Ectodermal cell (in vitro differentiated cells): ENCODE measurements around the gene ARHGAP18.

Experiments
- H3K27ac ChIP-seq: 2 replicates; pipeline ENCODE4 v1.7.0; 2013; ENCODE audit warnings: mild to moderate bottlenecking, low read depth, low read length; ENCODE audit not compliant: insufficient read depth, poor library complexity, severe bottlenecking
- H3K27me3 ChIP-seq: 2 replicates; pipeline ENCODE4 v1.7.0; 2013; ENCODE audit warnings: mild to moderate bottlenecking, low read length; ENCODE audit not compliant: insufficient read depth, control insufficient read depth, poor library complexity, severe bottlenecking
- H3K36me3 ChIP-seq: one replicate; pipeline ENCODE4 v1.7.0; 2013; ENCODE audit warnings: low read length; ENCODE audit not compliant: control insufficient read depth, insufficient read depth
- H3K4me1 ChIP-seq: one replicate; pipeline ENCODE4 v1.7.0; 2013; ENCODE audit warnings: low read length; ENCODE audit not compliant: control insufficient read depth, insufficient read depth
- H3K4me3 ChIP-seq: 2 replicates; pipeline ENCODE4 v1.7.0; 2013; ENCODE audit warnings: low read depth, low read length, control low read depth; ENCODE audit not compliant: insufficient read depth
- H3K9me3 ChIP-seq: 2 replicates; pipeline ENCODE4 v1.7.0; 2013; ENCODE audit warnings: mild to moderate bottlenecking, low read length, moderate library complexity; ENCODE audit not compliant: control insufficient read depth
- WGBS, 2 experiments: methylation state at CpG; one replicate each; pipeline ENCODE4 v1.1.7; 2013; ENCODE audit warnings: missing lambda C conversion rate in 2 of 2; 5-methylcytosine and 5-hydroxymethylcytosine counted together

The ARHGAP18 gene

GRCh38 chr6:129683601-129684322, 26.2 kb downstream of the ARHGAP18 start:
- no peaks in the 10 kb centered on the region for H3K4me1 ChIP-seq
- H3K9me3 ChIP-seq, result no peaks in the 10 kb centered on the region
- no peak overlapping the region for H3K4me3 ChIP-seq
- H3K27me3 ChIP-seq, result no peaks in the 10 kb centered on the region
- no peak overlapping the region for H3K27ac ChIP-seq
- no peaks in the 10 kb centered on the region for H3K36me3 ChIP-seq
- WGBS, 2 experiments, result 59 to 69% methylated on average over 8 to 9 of the region's 9 CpGs

- no peaks in the 10 kb centered on the region for H3K27me3 ChIP-seq
- 80% methylated on average over 2 of the region's 2 CpGs; no CpG with 5 or more reads in 1 of the 2 experiments for WGBS, 2 experiments
- H3K4me1 ChIP-seq, result no peaks in the 10 kb centered on the region
- no peak overlapping the region for H3K27ac ChIP-seq
- no peak overlapping the region for H3K4me3 ChIP-seq
- no peaks in the 10 kb centered on the region for H3K36me3 ChIP-seq
- H3K9me3 ChIP-seq, result no peaks in the 10 kb centered on the region
Observed at GRCh38 chr6:129681913-129682205, 28.1 kb downstream of the ARHGAP18 start.

GRCh38 chr6:129680633-129681032, 29.3 kb downstream of the ARHGAP18 start:
- no peaks in the 10 kb centered on the region for H3K4me1 ChIP-seq
- H3K27ac ChIP-seq, result no peak overlapping the region
- H3K36me3 ChIP-seq, result no peaks in the 10 kb centered on the region
- H3K4me3 ChIP-seq, result no peak overlapping the region
- WGBS, 2 experiments, result 89 to 95% methylated on average over 4 of the region's 4 CpGs
- H3K9me3 ChIP-seq, result no peaks in the 10 kb centered on the region
- no peaks in the 10 kb centered on the region for H3K27me3 ChIP-seq

- Histone ChIP-seq H3K4me1 (no peaks in the 10 kb centered on the region), H3K27me3 (no peaks in the 10 kb centered on the region), H3K36me3 (no peaks in the 10 kb centered on the region), H3K9me3 (no peaks in the 10 kb centered on the region), H3K4me3 (no peak overlapping the region), H3K27ac (no peak overlapping the region)
- 81 to 82% methylated on average over 3 of the region's 3 CpGs for WGBS, 2 experiments
Observed at GRCh38 chr6:129679758-129680157, 30.2 kb downstream of the ARHGAP18 start.

GRCh38 chr6:129679275-129679674, 30.7 kb downstream of the ARHGAP18 start:
- H3K4me1 ChIP-seq, result no peaks in the 10 kb centered on the region
- no peaks in the 10 kb centered on the region for H3K36me3 ChIP-seq
- H3K27me3 ChIP-seq, result no peaks in the 10 kb centered on the region
- no peak overlapping the region for H3K27ac ChIP-seq
- H3K9me3 ChIP-seq, result no peaks in the 10 kb centered on the region
- 92 to 100% methylated on average over 2 of the region's 3 CpGs for WGBS, 2 experiments
- H3K4me3 ChIP-seq, result no peak overlapping the region

- Histone ChIP-seq H3K9me3 (no peaks in the 10 kb centered on the region), H3K4me1 (no peaks in the 10 kb centered on the region), H3K27me3 (no peaks in the 10 kb centered on the region), H3K4me3 (no peak overlapping the region), H3K36me3 (no peaks in the 10 kb centered on the region), H3K27ac (no peak overlapping the region)
- no CpG with 5 or more reads among the region's 1 CpG for WGBS, 2 experiments
Observed at GRCh38 chr6:129678463-129678862, 31.5 kb downstream of the ARHGAP18 start.

- WGBS, 2 experiments, result 89 to 95% methylated on average over 2 of the region's 2 CpGs
- H3K36me3 ChIP-seq, result no peaks in the 10 kb centered on the region
- no peaks in the 10 kb centered on the region for H3K4me1 ChIP-seq
- no peaks in the 10 kb centered on the region for H3K9me3 ChIP-seq
- no peak overlapping the region for H3K27ac ChIP-seq
- H3K4me3 ChIP-seq, result no peak overlapping the region
- no peaks in the 10 kb centered on the region for H3K27me3 ChIP-seq
Observed at GRCh38 chr6:129677620-129678325, 32.2 kb downstream of the ARHGAP18 start.

GRCh38 chr6:129675669-129676472, 34.1 kb downstream of the ARHGAP18 start:
- no peaks in the 10 kb centered on the region for H3K27me3 ChIP-seq
- no peaks in the 10 kb centered on the region for H3K36me3 ChIP-seq
- no peaks in the 10 kb centered on the region for H3K9me3 ChIP-seq
- no peak overlapping the region for H3K4me3 ChIP-seq
- no peaks in the 10 kb centered on the region for H3K4me1 ChIP-seq
- no peak overlapping the region for H3K27ac ChIP-seq
- WGBS, 2 experiments, result 95 to 97% methylated on average over 4 to 5 of the region's 5 CpGs

- no peak overlapping the region for H3K27ac ChIP-seq
- H3K9me3 ChIP-seq, result no peaks in the 10 kb centered on the region
- no peaks in the 10 kb centered on the region for H3K36me3 ChIP-seq
- no peak overlapping the region for H3K4me3 ChIP-seq
- H3K4me1 ChIP-seq, result no peaks in the 10 kb centered on the region
- H3K27me3 ChIP-seq, result no peaks in the 10 kb centered on the region
Observed at GRCh38 chr6:129673748-129674147, 36.2 kb downstream of the ARHGAP18 start.

GRCh38 chr6:129672881-129673631, 36.9 kb downstream of the ARHGAP18 start:
- no peaks in the 10 kb centered on the region for H3K27me3 ChIP-seq
- no peak overlapping the region for H3K4me3 ChIP-seq
- no peaks in the 10 kb centered on the region for H3K36me3 ChIP-seq
- no peaks in the 10 kb centered on the region for H3K4me1 ChIP-seq
- H3K9me3 ChIP-seq, result no peaks in the 10 kb centered on the region
- H3K27ac ChIP-seq, result no peak overlapping the region
- 90 to 100% methylated on average over 1 to 2 of the region's 2 CpGs for WGBS, 2 experiments
